A549 (cell line): ENCODE data around the gene LEKR1.

Experiments
- BCL3 ChIP-seq: fragments of >200 bp; sonication (Bioruptor Twin); formaldehyde crosslinking; IDR thresholded peaks from 3 replicates; pipeline ENCODE4 v1.6.1; 2016
- CTCF ChIP-seq: fragments of >200 bp; sonication (Bioruptor Twin); formaldehyde crosslinking; IDR thresholded peaks from 3 replicates; pipeline ENCODE4 v1.5.1; 2016
- E2F6 ChIP-seq: IDR thresholded peaks from 2 replicates; pipeline ENCODE4 v1.6.1; 2012; ENCODE audit warnings: low read depth, borderline replicate concordance
- EP300 ChIP-seq, 2 experiments: fragments of >200 bp; sonication (Bioruptor Twin); formaldehyde crosslinking; IDR thresholded peaks; 2 replicates in 1 of 2; 3 replicates in 1 of 2; pipeline ENCODE4 v1.6.1; 2016 to 2017
- FOSL2 ChIP-seq, 2 experiments: fragments of 450-650 bp in 1 of 2; fragments of >200 bp in 1 of 2; sonication (Bioruptor Twin) in 1 of 2; formaldehyde crosslinking; IDR thresholded peaks; 2 replicates each; pipeline versions ENCODE4 v1.5.0 to v1.6.1; 2016 to 2020; ENCODE audit warnings: mild to moderate bottlenecking in 1 of 2, moderate library complexity in 1 of 2
- JUNB ChIP-seq: fragments of >200 bp; sonication (Bioruptor Twin); formaldehyde crosslinking; IDR thresholded peaks from 2 replicates; pipeline ENCODE4 v1.6.1; 2016
- KDM1A ChIP-seq: fragments of 200-600 bp; sonication (generic); IDR thresholded peaks from 2 replicates; pipeline ENCODE4 v1.6.1; 2016; ENCODE audit warnings: low read depth, mild to moderate bottlenecking
- PHF8 ChIP-seq: fragments of 200-600 bp; sonication (generic); IDR thresholded peaks from 2 replicates; pipeline ENCODE4 v1.6.1; 2016; ENCODE audit warnings: low read depth, mild to moderate bottlenecking, antibody characterized with exemption, moderate library complexity, borderline replicate concordance
- POLR2A ChIP-seq: IDR thresholded peaks from 2 replicates; pipeline ENCODE4 v1.6.1; 2012; ENCODE audit warnings: mild to moderate bottlenecking, low read length
- RCOR1 ChIP-seq: fragments of 150-350 bp; IDR thresholded peaks from 2 replicates; pipeline ENCODE4 v1.6.1; 2014; ENCODE audit warnings: antibody characterized with exemption, low read length, low read depth
- REST ChIP-seq: fragments of 200-600 bp; sonication (generic); IDR thresholded peaks from 2 replicates; pipeline ENCODE4 v1.6.1; 2016; ENCODE audit warnings: antibody characterized with exemption, mild to moderate bottlenecking, moderate library complexity
- SREBF2 ChIP-seq: fragments of 450-650 bp; IDR thresholded peaks from 2 replicates; pipeline ENCODE4 v1.6.1; 2014; ENCODE audit warnings: mild to moderate bottlenecking, moderate library complexity

- TF ChIP-seq REST (no peak), EP300 (IDR thresholded peaks at IDR 0.05) (no peak), JUNB (no peak), E2F6 (no peak), POLR2A (no peak), CTCF (no peak), PHF8 (no peak), RCOR1 (no peak), BCL3 (no peak), KDM1A (no peak), FOSL2 (IDR thresholded peaks at IDR 0.05) (no peak), FOSL2 (CRISPR knock-in tag; IDR thresholded peaks at IDR 0.05) (no peak), SREBF2 (no peak)
Observed at GRCh38 chr3:157078811-157079185, 252.6 kb downstream of the LEKR1 start.
